K562 (cell line): ENCODE measurements around the gene SAPCD1. TPM values are rescaled to one million over a fixed set of nuclear protein-coding genes. Genes with fewer than 3 reads are reported as not detected.

Experiments
- CHAMP1 ChIP-seq: fragments of 450-650 bp; IDR thresholded peaks from 2 replicates; pipeline ENCODE4 v1.6.1; 2016; ENCODE audit warnings: mild to moderate bottlenecking
- CSDE1 ChIP-seq, 2 experiments: fragments of 450-650 bp; IDR thresholded peaks; 2 replicates each; pipeline ENCODE4 v1.6.1; 2016; ENCODE audit warnings: mild to moderate bottlenecking in 1 of 2
- EGR1 ChIP-seq: fragments of 450-650 bp; conservative IDR thresholded peaks from 2 replicates; pipeline ENCODE4 v1.6.1; 2017; ENCODE audit warnings: mild to moderate bottlenecking
- ETV5 ChIP-seq: sonication (generic); formaldehyde crosslinking; IDR thresholded peaks from 2 replicates; pipeline ENCODE4 v1.4.0; 2020; ENCODE audit warnings: low read depth, mild to moderate bottlenecking, missing genetic modification reagents
- FUS ChIP-seq: fragments of 200-400 bp; formaldehyde crosslinking; optimal IDR thresholded peaks from 2 replicates; pipeline ENCODE3; 2017; ENCODE audit warnings: low read depth, low read length
- HES1 ChIP-seq: fragments of 450-650 bp; IDR thresholded peaks from 2 replicates; pipeline ENCODE4 v1.6.1; 2016; ENCODE audit warnings: low read depth, mild to moderate bottlenecking, moderate library complexity
- MAX ChIP-seq: sonication (generic); formaldehyde crosslinking; IDR thresholded peaks from 2 replicates; pipeline ENCODE4 v1.9.0; 2022; ENCODE audit warnings: mild to moderate bottlenecking, missing genetic modification reagents
- MCM7 ChIP-seq, 2 experiments: fragments of 450-650 bp; IDR thresholded peaks; 2 replicates each; pipeline ENCODE4 v1.6.1; 2016 to 2018
- NCOA6 ChIP-seq: fragments of 450-650 bp; IDR thresholded peaks from 2 replicates; pipeline ENCODE4 v1.6.1; 2017; ENCODE audit warnings: mild to moderate bottlenecking
- ZC3H4 ChIP-seq: sonication (generic); formaldehyde crosslinking; IDR thresholded peaks from 2 replicates; pipeline ENCODE4 v1.9.0; 2021; ENCODE audit warnings: missing genetic modification reagents, borderline replicate concordance
- ZKSCAN1 ChIP-seq: fragments of 150-350 bp; IDR thresholded peaks from 2 replicates; pipeline ENCODE4 v1.6.1; 2016; ENCODE audit warnings: low read depth, low read length
- ZMIZ1 ChIP-seq, 2 experiments: fragments of 150-350 bp in 1 of 2; IDR thresholded peaks; 2 replicates each; pipeline ENCODE4 v1.6.1; 2012 to 2016; ENCODE audit warnings: low read depth in 2 of 2, low read length in 2 of 2, mild to moderate bottlenecking in 1 of 2, moderate library complexity in 1 of 2
- ZNF512 ChIP-seq: IDR thresholded peaks from 2 replicates; pipeline ENCODE4 v1.6.1; 2016; ENCODE audit warnings: missing genetic modification characterization, missing compliant biosample characterization
- polyA plus RNA-seq, 8 experiments: library from polyadenylated mRNA; depleted of rRNA in 4 of 8; stranded (reverse) in 5 of 8; unstranded in 3 of 8; fragments of >200 nt; fragmentation: Nextera tagmentation in 2 of 8; fragmentation: Illumina TruSeq in 1 of 8; extraction: Ambion mirVana in 2 of 8; extraction: Trizol in 1 of 8; gene quantifications; 2 replicates each; pipeline versions ENCODE4 v1.2.1 to v1.2.3, GENCODE V29; 2011 to 2014; ENCODE audit warnings: inconsistent platforms in 1 of 8, missing spikeins in 1 of 8
- total RNA-seq, 7 experiments: library from RNA; depleted of rRNA in 6 of 7; stranded (reverse); fragments of >200 nt in 6 of 7; fragmentation: Illumina TruSeq in 2 of 7; extraction: Trizol in 2 of 7; gene quantifications; 2 replicates each; pipeline versions ENCODE4 v1.2.1 to v1.2.3, GENCODE V29; 2011 to 2021; ENCODE audit warnings: low replicate concordance in 1 of 7

The SAPCD1 gene
- total and polyA plus RNA-seq, 9 of the 15 experiments (the other 6 are each of a cell fraction or from before 2014, with no cell fraction given): 2.6 to 30.2 (median 7.4) TPM

- TF ChIP-seq ZKSCAN1: peak; percentile 85
- peak; percentile 88; the same call in 1 of the 2 replicates for TF ChIP-seq NCOA6
- TF ChIP-seq EGR1: peak; percentile 93
- peak; percentile 91 for TF ChIP-seq ETV5 (CRISPR knock-in tag)
- TF ChIP-seq ZNF512 (tag): no peak
- TF ChIP-seq CHAMP1: no peak
- no peak for TF ChIP-seq ZC3H4
- TF ChIP-seq ZMIZ1 (IDR thresholded peaks at IDR 0.05; ENCODE audit: low read depth in 2 of 2, low read length in 2 of 2): no peak
- peak; percentile 97 for TF ChIP-seq FUS
- TF ChIP-seq CSDE1 (IDR thresholded peaks at IDR 0.05): no peak
- no peak for TF ChIP-seq MCM7 (IDR thresholded peaks at IDR 0.05)
- peak; percentile 97 for TF ChIP-seq MAX (CRISPR knock-in tag)
- peak; percentile 54; the same call in 1 of the 2 replicates for TF ChIP-seq HES1
Measured at GRCh38 chr6:31795616-31796298, 33.3 kb downstream of the SAPCD1 start, which contains the start of gene VARS1 (continued).
